GM10266 (cell line): ENCODE results near the gene GNRHR.
"Not testable (repeated sequence)": the region's sequence is repeated elsewhere in the genome, so short reads cannot be mapped to it uniquely, and the experiment has no call there.

Experiments
- DNase-seq: peaks from one replicate; pipeline ENCODE4 v3.0.0; 2012; ENCODE audit errors: extremely low spot score
- TF ChIP-seq, protein P1 (sequence below): IDR thresholded peaks from 2 replicates; pipeline ENCODE4 v1.5.1; 2012; ENCODE audit warnings: mild to moderate bottlenecking, low read depth; ENCODE audit not compliant: control insufficient read depth, insufficient read depth; ENCODE audit errors: missing control alignments

Gene GNRHR

DNA sequence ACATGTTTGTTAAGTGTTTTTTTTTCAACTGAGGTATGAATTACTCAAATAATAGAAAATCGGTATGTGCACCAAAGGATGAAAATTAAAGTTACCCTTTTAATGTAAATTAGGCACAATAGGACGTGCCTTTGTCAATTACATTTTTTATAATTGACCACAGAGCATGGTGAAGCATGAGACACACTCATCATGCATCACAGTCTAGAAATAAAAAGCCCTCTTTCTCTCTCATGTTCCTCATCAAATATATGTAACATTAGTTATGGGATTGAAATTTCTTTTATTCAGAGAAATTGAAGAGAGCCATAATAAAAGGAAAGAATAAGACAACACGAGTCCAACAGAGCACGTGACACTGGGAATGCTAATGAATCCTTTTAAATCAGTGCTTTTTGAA is 3.5 kb downstream of the GNRHR start:
- DNase-seq: no peak
- TF ChIP-seq, protein P1, sequence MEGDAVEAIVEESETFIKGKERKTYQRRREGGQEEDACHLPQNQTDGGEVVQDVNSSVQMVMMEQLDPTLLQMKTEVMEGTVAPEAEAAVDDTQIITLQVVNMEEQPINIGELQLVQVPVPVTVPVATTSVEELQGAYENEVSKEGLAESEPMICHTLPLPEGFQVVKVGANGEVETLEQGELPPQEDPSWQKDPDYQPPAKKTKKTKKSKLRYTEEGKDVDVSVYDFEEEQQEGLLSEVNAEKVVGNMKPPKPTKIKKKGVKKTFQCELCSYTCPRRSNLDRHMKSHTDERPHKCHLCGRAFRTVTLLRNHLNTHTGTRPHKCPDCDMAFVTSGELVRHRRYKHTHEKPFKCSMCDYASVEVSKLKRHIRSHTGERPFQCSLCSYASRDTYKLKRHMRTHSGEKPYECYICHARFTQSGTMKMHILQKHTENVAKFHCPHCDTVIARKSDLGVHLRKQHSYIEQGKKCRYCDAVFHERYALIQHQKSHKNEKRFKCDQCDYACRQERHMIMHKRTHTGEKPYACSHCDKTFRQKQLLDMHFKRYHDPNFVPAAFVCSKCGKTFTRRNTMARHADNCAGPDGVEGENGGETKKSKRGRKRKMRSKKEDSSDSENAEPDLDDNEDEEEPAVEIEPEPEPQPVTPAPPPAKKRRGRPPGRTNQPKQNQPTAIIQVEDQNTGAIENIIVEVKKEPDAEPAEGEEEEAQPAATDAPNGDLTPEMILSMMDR: no peak

DNA sequence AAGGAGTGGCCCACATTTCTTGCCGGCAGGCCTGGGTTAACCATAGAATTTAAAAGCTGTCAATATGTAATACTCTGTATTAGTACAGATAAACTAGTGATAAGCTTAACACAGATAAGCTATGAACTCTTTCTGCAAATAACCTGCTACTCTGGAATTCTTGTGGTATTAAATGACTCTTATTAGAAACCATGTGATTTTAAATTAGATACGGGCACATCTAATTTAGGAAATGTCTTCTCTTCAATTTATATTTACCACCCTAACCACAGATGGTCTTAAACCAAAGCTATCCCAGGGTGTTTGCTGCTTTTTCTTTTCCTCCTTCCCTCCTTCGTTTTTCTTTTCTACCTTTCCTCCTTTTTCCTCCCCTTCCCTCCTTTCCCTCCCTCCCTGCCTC is 4.9 kb downstream of the GNRHR start:
- DNase-seq: no peak
- TF ChIP-seq, protein P1: no peak

DNA sequence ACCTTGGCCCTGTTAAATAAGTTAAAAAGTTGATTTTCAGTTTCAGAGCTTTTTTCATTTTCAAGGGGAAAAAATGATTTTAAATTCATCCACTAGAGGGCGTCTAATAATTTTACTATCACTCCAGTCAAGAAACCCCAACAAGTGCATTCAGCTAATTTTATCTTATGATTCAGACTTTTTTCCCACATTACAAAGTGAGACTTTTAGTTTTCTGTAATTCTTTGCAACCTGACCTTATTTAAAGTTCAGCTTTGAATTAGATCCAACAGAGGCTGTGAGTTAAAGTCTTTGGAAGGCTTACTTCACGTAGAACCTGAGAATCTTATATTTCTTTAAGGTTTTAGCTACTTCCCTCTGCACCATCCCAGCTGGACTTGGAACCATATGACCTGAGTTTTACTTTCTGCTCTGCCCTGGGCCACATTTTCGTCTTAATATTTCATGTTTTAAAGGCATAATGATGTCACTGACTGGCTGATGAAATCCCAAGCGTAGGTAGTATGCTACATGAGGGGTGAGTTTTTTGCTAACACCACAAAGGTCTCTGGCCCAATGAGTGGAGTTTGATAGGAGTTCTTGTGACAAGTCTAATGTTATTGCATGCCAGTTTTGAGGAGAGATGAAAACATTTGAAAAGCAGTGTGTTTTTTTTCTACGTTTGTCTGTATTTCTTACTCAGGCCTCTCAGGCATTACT is 7.2 kb downstream of the GNRHR start:
- DNase-seq: peak; percentile 7
- TF ChIP-seq, protein P1: peak; percentile 49

DNA sequence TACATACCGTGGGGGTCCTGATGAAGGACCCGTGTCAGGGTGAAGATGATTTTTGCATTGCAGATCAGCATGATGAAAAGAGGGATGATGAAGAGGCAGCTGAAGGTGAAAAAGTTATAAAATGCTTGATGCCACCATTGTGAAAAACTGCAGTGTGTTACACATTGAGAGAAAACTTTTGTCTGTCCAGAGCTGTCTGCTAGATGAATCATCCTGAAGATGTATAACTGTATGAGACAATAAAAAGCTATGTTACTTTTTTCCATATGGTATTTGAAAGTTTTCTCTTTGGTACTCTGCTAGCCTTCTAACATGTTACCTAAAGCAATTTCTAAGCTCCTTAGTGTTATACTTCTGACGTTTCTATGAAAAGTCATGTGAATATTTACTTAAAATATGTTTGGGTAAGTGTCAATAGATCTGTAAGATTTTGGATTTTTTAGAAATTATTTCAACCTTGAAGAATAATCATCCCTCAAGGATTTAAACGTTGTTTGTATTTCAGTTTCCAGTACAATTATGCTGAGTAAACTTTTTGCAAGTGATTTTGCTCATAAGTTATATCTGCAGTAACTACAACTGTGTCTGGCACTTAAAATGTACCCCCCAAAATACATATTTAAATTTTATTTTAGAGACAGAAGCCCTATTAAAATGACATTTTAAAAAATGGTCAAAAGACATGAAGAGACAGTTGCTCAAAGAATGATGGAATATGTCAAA is 9.5 kb downstream of the GNRHR start:
- TF ChIP-seq, protein P1: no peak
- DNase-seq: no peak

DNA sequence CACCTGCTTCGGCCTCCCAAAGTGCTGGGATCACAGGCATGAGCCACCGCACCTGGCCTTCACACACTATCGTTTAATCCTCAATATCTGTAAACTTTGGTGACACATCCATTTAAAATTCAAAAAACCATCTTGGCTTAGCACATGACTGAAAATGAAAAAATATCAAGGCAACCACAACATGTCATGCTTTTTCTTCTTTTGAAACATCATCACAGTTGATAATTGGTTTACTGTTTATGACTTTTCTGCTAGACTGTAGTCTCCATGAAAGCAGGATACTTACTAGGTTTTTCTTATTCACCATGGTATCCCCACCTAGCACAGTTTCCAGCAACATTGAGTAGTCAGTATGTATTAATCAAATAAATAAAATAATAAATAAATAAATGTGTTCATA is 11.0 kb downstream of the GNRHR start:
- TF ChIP-seq, protein P1: no peak
- no peak for DNase-seq

DNA sequence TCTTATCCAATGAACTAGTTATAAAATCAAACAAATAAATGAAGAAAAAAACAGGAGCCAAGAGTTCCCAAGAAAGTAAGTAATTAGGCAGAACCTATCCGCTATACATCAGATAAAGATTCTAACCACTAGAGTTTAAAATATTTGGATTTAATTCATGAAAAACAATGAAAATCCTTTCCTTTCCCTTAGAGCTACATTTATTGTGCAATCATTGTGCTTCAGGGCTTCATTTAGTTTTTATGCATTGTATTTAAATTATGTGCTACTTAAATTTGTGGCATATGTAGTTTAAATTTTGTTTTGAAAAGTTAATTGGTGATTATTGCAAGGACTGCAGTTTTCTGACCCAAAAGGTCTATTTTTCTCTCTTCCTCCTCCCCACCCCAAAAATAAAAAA is 17.9 kb downstream of the GNRHR start:
- DNase-seq: no peak
- TF ChIP-seq, protein P1: no peak

DNA sequence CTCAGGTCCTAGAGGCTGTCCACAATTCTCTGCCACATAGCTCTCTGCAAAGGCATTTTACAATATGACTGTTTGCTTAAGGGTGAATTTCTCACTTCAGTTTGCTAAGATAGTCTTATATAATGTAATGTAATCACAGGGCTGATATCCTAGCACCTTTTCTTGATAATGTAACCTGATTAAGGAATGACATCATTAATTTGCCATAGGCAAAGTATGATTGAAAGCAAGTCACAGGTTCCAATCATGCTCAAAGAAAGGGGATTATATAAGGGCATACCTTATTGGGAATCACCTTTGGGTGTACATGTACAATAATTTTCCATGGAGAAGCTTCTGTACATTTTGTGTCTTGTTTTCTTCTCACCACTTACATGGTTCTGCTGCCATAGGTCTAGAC is 18.9 kb downstream of the GNRHR start:
- no peak for DNase-seq
- TF ChIP-seq, protein P1: no peak

DNA sequence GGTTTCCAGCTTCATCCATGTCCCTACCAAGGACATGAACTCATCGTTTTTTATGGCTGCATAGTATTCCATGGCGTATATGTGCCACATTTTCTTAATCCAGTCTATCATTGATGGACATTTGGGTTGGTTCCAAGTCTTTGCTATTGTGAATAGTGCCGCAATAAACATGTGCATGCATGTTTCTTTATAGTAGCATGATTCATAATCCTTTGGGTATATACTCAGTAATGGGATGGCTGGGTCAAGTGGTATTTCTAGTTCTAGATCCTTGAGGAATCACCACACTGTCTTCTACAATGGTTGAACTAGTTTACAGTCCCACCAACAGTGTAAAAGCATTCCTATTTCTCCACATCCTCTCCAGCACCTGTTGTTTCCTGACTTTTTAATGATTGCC is 23.7 kb downstream of the GNRHR start:
- DNase-seq: not testable (repeated sequence)
